NCI-H345 treated with DMSO at 0.1 percent for 48 hours (cell line): ENCODE results near the gene RBM4.
"Not testable (repeated sequence)": the region's sequence is repeated elsewhere in the genome, so short reads cannot be mapped to it uniquely, and the experiment has no call there.

Experiments
- DNase-seq: peaks from one replicate; lab custom pipeline; 2025; ENCODE audit not compliant: unreplicated experiment; lab: John Stamatoyannopoulos, UW

The RBM4 gene

GRCh38 chr11:66616379-66617154 lies 21.9 kb upstream of the RBM4 start, which contains the start of gene RBM14:
Gene RBM14, plus strand, starts transcription at chr11:66616630. Its CDS starts 91 bp downstream, at chr11:66616721.
- peak; percentile 97 for DNase-seq

GRCh38 chr11:66617155-66617834 lies 21.2 kb upstream of the RBM4 start:
- no peak for DNase-seq

- DNase-seq: no peak
Measured at GRCh38 chr11:66619080-66619554, 19.4 kb upstream of the RBM4 start.

GRCh38 chr11:66624450-66624849 lies 14.1 kb upstream of the RBM4 start:
- no peak for DNase-seq

- no peak for DNase-seq
Measured at GRCh38 chr11:66625041-66625751, 13.3 kb upstream of the RBM4 start.

GRCh38 chr11:66625752-66626149 lies 12.8 kb upstream of the RBM4 start:
- no peak for DNase-seq

- no peak for DNase-seq
Measured at GRCh38 chr11:66626382-66626781, 12.1 kb upstream of the RBM4 start.

- no peak for DNase-seq
Measured at GRCh38 chr11:66626926-66627325, 11.6 kb upstream of the RBM4 start.

GRCh38 chr11:66628061-66628603 lies 10.4 kb upstream of the RBM4 start:
- DNase-seq: no peak

- no peak for DNase-seq
Measured at GRCh38 chr11:66629356-66629755, 9.1 kb upstream of the RBM4 start.

- DNase-seq: no peak
Measured at GRCh38 chr11:66631883-66632282, 6.6 kb upstream of the RBM4 start.

GRCh38 chr11:66632952-66633351 lies 5.6 kb upstream of the RBM4 start:
- DNase-seq: no peak

- no peak for DNase-seq
Measured at GRCh38 chr11:66636411-66636810, 2.1 kb upstream of the RBM4 start.

GRCh38 chr11:66637557-66638176 lies 836 bp upstream of the RBM4 start:
- no peak for DNase-seq

- no peak for DNase-seq
Measured at GRCh38 chr11:66639066-66639813, 737 bp downstream of the RBM4 start.

GRCh38 chr11:66639814-66640340 lies 1.4 kb downstream of the RBM4 start:
- not testable (repeated sequence) for DNase-seq

GRCh38 chr11:66641834-66642233 lies 3.3 kb downstream of the RBM4 start:
- DNase-seq: no peak

- DNase-seq: no peak
Measured at GRCh38 chr11:66643745-66644437, 5.4 kb downstream of the RBM4 start.

- DNase-seq: no peak
Measured at GRCh38 chr11:66646828-66647227, 8.3 kb downstream of the RBM4 start.
